HAP-1 (cell line): ENCODE results near the gene APOBEC3H.

ENCODE experiments used
- DNase-seq, 2 experiments: peaks; one replicate each; pipeline ENCODE4 v3.0.0-alpha.2; 2016 to 2020; ENCODE audit warnings: low spot score in 2 of 2
- H3K27me3 ChIP-seq: fragments of 250-450 bp; sonication (Bioruptor Pico); 2 replicates; pipeline ENCODE4 v1.5.1; 2020; ENCODE audit warnings: low read depth, mild to moderate bottlenecking, moderate library complexity
- H3K36me3 ChIP-seq: fragments of 250-450 bp; sonication (Bioruptor Pico); replicated peaks from 2 replicates; pipeline ENCODE4 v1.5.1; 2020; ENCODE audit warnings: mild to moderate bottlenecking
- H3K4me1 ChIP-seq: fragments of 250-450 bp; sonication (Bioruptor Pico); 2 replicates; pipeline ENCODE4 v1.5.1; 2020; ENCODE audit warnings: mild to moderate bottlenecking
- H3K4me3 ChIP-seq: fragments of 250-450 bp; sonication (Bioruptor Pico); 2 replicates; pipeline ENCODE4 v1.5.1; 2020; ENCODE audit warnings: mild to moderate bottlenecking, moderate library complexity
- H3K9me3 ChIP-seq: fragments of 250-450 bp; sonication (Bioruptor Pico); 2 replicates; pipeline ENCODE4 v1.5.1; 2020; ENCODE audit warnings: mild to moderate bottlenecking, moderate library complexity
- in situ Hi-C: fragments of 300-500 bp; cut with MboI; formaldehyde crosslinking; loops from 3 replicates; pipeline ENCODE4 v1.14.3; 2020; ENCODE audit warnings: low sequenced_read_pairs, inconsistent platforms, mixed read lengths

The APOBEC3H gene

GRCh38 chr22:39088685-39089032, 8.4 kb upstream of the APOBEC3H start:
- no peaks in the 10 kb centered on the region for H3K36me3 ChIP-seq
- no peak overlapping the region for H3K4me3 ChIP-seq
- no peaks in the 10 kb centered on the region for H3K27me3 ChIP-seq
- H3K9me3 ChIP-seq = no peaks in the 10 kb centered on the region
- in situ Hi-C loops = no loop called here
- DNase-seq = no peak
- H3K4me1 ChIP-seq = peaks cover 2% of the 10 kb centered on the region; the same call in 1 of the 2 replicates

DNA sequence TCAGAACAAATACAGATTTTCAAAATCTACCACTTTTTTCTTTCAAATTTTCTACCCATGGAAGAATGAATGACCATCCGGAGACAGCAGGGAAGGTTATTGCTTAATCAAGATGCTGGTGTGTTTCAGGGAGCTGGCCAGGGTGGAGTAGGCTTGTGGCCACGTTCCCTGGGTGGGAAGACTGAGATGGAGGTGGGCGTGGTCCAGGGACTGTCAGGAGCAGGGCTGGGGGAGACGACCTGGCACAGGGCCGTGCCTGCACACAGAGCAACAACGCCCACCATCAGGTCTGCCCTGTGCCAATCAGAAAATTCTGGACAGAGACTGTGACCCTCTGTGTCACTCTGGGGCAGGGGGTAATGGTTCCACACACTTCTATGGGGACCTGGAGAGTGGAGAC, 7.1 kb upstream of the APOBEC3H start:
- Histone ChIP-seq H3K27me3 (no peaks in the 10 kb centered on the region), H3K4me1 (peaks cover 2% of the 10 kb centered on the region; the same call in 1 of the 2 replicates), H3K9me3 (no peaks in the 10 kb centered on the region), H3K36me3 (no peaks in the 10 kb centered on the region), H3K4me3 (no peak overlapping the region)
- in situ Hi-C loops = no loop called here
- no peak for DNase-seq

DNA sequence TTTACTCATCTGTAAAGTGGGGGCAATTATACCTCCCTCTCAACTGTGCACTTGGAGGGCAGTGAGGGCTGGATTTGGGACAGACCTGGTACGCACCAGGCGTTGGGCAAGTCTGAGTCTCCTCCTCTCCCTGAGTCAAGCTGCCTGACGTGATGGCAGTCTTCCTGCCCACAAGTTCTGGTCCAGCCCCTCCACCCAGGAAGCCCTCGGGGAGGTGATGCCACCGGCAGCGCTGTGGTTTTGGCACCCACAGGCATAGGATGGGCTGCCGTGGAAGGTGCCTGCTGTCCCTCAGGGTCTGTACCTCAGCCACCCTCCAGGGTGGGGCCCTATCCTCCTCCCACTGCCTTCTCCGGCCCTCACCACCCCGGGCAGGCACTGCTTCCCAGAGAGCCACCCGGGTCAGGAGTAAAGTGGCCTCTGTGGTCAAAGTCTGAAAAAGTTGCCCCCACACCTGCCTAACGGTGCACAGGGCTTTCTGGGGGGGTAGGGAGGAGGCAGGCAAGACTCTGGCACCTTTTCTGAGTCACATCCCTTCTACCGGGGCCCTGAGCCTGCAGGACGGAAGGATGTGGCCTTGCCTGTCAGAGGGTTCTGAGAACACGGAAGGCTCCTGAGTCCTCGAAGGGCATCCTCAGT, 6.5 kb upstream of the APOBEC3H start:
- Histone ChIP-seq H3K9me3 (no peaks in the 10 kb centered on the region), H3K4me1 (peaks cover 2% of the 10 kb centered on the region; the same call in 1 of the 2 replicates), H3K4me3 (no peak overlapping the region), H3K36me3 (no peaks in the 10 kb centered on the region), H3K27me3 (no peaks in the 10 kb centered on the region)
- in situ Hi-C loops = no loop called here
- no peak for DNase-seq

- Histone ChIP-seq H3K4me1 (peaks cover 2% of the 10 kb centered on the region; the same call in 1 of the 2 replicates), H3K36me3 (no peaks in the 10 kb centered on the region), H3K27me3 (no peaks in the 10 kb centered on the region), H3K9me3 (no peaks in the 10 kb centered on the region), H3K4me3 (no peak overlapping the region)
- in situ Hi-C loops = no loop called here
- DNase-seq = no peak
Observed at GRCh38 chr22:39091126-39092081, 5.6 kb upstream of the APOBEC3H start.

DNA sequence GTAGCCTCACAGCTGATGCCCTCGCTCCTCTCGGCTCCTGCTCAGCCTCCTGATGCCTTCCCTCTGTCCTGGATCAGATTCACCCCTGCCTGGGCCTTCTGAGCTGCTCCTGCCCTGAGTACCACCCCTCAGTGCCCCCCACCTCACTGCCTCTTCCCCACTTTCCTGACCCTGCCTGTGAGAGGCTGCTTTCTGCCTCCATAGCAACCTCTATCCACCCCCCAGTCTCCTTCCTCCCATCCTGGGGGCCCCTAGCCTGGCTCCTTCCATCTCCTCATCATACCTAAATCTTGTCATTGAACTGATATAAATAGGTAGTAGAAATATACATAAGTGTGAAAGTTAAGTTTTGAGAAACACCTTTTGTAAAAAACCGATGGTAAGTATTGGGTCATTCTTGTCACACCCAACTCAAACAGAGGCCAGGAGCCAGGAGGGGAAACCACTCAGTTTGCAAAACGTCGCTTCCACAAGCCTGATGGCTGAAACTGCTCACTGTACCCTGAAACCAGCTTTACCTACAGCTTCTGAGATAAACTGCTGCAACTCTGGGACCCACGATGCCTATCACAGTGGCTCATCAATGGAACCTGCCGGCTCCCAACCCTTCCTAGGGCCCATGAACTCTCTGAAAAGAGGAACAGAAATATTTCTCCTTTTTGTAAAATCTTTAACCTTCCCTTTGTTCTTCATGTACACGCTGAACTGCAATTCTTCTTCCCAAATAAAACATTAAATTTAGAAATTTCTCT, 4.8 kb upstream of the APOBEC3H start:
- in situ Hi-C loops = no loop called here
- no peaks in the 10 kb centered on the region for H3K27me3 ChIP-seq
- no peaks in the 10 kb centered on the region for H3K36me3 ChIP-seq
- no peak overlapping the region for H3K4me3 ChIP-seq
- H3K4me1 ChIP-seq = peaks cover 4% of the 10 kb centered on the region
- no peaks in the 10 kb centered on the region for H3K9me3 ChIP-seq
- no peak for DNase-seq

GRCh38 chr22:39094717-39095389, 2.2 kb upstream of the APOBEC3H start:
- peaks cover 4% of the 10 kb centered on the region for H3K4me1 ChIP-seq
- H3K27me3 ChIP-seq = no peaks in the 10 kb centered on the region
- H3K4me3 ChIP-seq = no peak overlapping the region
- DNase-seq = no peak
- no peaks in the 10 kb centered on the region for H3K9me3 ChIP-seq
- no peaks in the 10 kb centered on the region for H3K36me3 ChIP-seq
- in situ Hi-C loops = no loop called here

DNA sequence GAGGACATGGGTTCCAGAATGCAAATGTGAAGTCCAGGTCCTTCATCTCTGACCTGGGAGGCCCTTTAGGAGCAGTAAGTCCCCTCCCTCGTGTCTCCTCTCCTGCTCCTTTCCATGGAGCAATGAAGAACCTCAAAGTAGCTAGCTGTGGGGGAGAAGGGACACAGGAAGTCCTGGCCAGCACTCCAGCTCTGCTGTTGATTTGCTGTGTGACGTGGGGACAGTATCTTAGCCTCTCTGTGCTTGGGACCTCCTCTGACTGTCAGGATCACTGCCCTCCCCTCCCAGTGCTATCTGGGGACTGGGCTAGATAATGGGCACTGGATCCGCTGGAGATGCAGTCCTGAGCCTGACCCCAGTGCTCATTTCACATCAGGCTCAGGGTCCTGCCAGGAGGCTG, 1.1 kb upstream of the APOBEC3H start:
- DNase-seq = no peak
- Histone ChIP-seq H3K36me3 (no peaks in the 10 kb centered on the region), H3K27me3 (no peaks in the 10 kb centered on the region), H3K4me1 (peaks cover 4% of the 10 kb centered on the region), H3K4me3 (no peak overlapping the region), H3K9me3 (no peaks in the 10 kb centered on the region)
- in situ Hi-C loops = no loop called here

DNA sequence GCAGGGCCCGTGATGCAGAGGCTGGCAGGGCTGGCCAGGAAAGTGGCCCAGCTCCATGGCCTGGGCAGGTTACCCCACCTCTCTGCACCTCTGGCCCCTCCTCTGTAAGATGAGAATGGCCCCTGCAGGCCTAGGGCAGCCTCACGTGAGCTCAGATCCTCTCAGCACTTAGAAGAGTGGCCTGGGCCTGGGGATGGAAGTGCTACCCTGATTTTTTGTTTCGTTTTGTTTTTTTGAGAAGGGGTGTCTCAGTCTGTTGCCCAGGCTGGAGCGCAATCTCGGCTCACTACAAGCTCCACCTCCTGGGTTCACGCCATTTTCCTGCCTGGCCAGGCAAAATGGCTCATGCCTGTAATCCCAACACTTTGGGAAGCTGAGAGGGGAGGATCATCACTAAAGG, 982 bp downstream of the APOBEC3H start:
- in situ Hi-C loops = no loop called here
- H3K27me3 ChIP-seq = no peaks in the 10 kb centered on the region
- no peaks in the 10 kb centered on the region for H3K36me3 ChIP-seq
- no peaks in the 10 kb centered on the region for H3K9me3 ChIP-seq
- H3K4me1 ChIP-seq = peaks cover 4% of the 10 kb centered on the region
- DNase-seq = no peak
- H3K4me3 ChIP-seq = no peak overlapping the region

DNA sequence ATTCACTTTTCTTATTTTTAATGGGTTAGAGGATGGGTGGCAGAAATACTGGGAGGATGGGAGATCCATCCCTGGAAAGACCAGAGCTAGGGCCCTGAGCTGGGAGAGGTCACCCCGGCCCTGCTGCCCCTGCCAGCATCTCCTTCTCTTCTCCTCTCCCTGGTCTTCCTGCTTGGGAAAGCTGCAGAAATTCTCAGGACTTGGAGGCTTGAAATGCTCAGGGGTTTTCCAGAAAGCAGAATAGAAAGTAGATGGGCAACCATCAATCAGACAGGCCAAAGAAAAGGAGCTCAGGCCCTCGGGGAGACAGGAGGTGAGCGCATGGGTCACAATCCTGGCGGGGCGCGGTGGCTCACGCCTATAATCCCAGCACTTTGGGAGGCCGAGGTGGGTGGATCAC, 1.5 kb downstream of the APOBEC3H start:
- peaks cover 4% of the 10 kb centered on the region for H3K4me1 ChIP-seq
- no peak for DNase-seq
- H3K9me3 ChIP-seq = no peaks in the 10 kb centered on the region
- no peaks in the 10 kb centered on the region for H3K36me3 ChIP-seq
- in situ Hi-C loops = no loop called here
- no peaks in the 10 kb centered on the region for H3K27me3 ChIP-seq
- H3K4me3 ChIP-seq = no peak overlapping the region

DNA sequence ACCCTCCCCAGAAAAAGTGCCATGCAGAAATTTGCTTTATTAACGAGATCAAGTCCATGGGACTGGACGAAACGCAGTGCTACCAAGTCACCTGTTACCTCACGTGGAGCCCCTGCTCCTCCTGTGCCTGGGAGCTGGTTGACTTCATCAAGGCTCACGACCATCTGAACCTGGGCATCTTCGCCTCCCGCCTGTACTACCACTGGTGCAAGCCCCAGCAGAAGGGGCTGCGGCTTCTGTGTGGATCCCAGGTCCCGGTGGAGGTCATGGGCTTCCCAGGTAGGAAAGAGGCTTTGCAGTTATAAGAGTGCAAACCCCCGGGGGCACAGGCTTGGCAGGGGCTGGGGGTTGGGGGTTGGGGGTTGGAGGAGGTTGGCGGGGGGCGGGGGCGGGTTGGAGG, 4.2 kb downstream of the APOBEC3H start:
- no peak overlapping the region for H3K4me3 ChIP-seq
- no peaks in the 10 kb centered on the region for H3K36me3 ChIP-seq
- H3K27me3 ChIP-seq = no peaks in the 10 kb centered on the region
- H3K9me3 ChIP-seq = no peaks in the 10 kb centered on the region
- in situ Hi-C loops = no loop called here
- no peak for DNase-seq
- H3K4me1 ChIP-seq = peaks cover 4% of the 10 kb centered on the region

DNA sequence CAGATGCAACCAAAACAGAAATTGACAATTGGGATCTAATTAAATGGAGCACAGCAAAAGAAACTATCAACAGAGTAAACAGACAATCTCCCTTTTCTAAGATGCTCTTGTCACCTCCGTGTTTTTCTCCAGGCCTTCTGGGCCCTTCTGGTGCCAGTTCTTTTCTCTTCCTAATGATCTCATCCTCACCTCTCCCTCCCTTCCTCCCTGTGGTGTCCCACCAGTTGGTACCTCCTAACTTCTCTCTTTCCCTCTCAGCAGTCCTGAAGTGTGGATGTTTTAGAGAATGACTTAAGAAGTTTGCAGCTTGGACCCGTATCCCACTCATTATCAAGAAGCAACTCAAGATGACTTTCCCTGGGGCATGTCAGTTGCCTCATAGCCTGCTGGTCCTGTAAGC, 6.4 kb downstream of the APOBEC3H start:
- in situ Hi-C loops = no loop called here
- Histone ChIP-seq H3K36me3 (no peaks in the 10 kb centered on the region), H3K4me1 (no peaks in the 10 kb centered on the region), H3K27me3 (no peaks in the 10 kb centered on the region), H3K4me3 (no peak overlapping the region), H3K9me3 (no peaks in the 10 kb centered on the region)
- DNase-seq = no peak

DNA sequence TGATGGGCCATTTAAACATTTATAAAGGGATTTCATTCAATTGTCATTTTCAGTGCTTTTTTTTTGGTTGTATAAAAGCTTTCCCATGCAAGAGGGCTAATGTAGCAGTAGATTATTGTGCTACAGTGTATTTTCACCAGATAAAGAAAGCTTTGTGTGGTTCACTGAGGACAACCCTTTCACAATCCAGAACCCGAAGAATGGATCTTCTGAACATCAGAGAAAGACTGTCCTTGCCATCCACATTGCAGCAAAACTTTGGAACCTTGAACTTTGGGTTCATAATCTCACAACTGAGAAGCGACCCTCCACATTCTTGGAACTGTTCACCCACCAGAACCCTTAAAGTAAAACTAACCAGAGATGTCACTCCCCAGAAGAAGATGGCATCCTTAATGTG, 9.3 kb downstream of the APOBEC3H start:
- in situ Hi-C loops = no loop called here
- Histone ChIP-seq H3K4me3 (no peak overlapping the region), H3K4me1 (0 out of 2 replicates have a peak, but pooled peaks cover 2% of the 10 kb centered on the region), H3K36me3 (no peaks in the 10 kb centered on the region), H3K9me3 (no peaks in the 10 kb centered on the region), H3K27me3 (no peaks in the 10 kb centered on the region)
- DNase-seq = no peak

DNA sequence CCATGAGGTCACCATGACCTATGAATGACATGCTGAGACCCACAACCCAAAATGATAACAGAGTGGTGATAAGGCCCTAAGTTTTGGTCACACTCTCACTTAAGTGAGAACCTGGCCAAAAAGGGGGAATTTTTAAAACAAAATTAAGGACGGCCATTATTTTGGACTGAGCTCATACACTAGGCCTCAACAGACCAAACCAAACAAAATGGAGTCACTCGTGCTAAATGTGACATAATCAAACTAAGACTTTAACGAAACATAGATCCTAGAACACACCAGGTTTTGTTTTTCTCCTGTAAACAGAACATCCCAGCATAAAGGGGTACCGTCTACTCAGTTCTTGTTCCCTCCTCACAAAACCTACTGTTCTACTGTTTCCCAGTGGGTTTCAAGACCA, 11.4 kb downstream of the APOBEC3H start:
- in situ Hi-C loops = no loop called here
- no peaks in the 10 kb centered on the region for H3K27me3 ChIP-seq
- H3K4me3 ChIP-seq = no peak overlapping the region
- no peaks in the 10 kb centered on the region for H3K36me3 ChIP-seq
- H3K4me1 ChIP-seq = 0 out of 2 replicates have a peak, but pooled peaks cover 2% of the 10 kb centered on the region
- H3K9me3 ChIP-seq = no peaks in the 10 kb centered on the region; the same call in 1 of the 2 replicates
- DNase-seq = no peak
